ENCODE data around the gene EP400. TPM values are rescaled to one million over a fixed set of nuclear protein-coding genes. Genes with fewer than 3 reads are reported as not detected.

The EP400 gene
- total and polyA plus RNA-seq, 9 of the 15 experiments (the other 6 are each of a cell fraction or from before 2014, with no cell fraction given) = 4.5 to 58.0 (median 7.0) TPM

DNA sequence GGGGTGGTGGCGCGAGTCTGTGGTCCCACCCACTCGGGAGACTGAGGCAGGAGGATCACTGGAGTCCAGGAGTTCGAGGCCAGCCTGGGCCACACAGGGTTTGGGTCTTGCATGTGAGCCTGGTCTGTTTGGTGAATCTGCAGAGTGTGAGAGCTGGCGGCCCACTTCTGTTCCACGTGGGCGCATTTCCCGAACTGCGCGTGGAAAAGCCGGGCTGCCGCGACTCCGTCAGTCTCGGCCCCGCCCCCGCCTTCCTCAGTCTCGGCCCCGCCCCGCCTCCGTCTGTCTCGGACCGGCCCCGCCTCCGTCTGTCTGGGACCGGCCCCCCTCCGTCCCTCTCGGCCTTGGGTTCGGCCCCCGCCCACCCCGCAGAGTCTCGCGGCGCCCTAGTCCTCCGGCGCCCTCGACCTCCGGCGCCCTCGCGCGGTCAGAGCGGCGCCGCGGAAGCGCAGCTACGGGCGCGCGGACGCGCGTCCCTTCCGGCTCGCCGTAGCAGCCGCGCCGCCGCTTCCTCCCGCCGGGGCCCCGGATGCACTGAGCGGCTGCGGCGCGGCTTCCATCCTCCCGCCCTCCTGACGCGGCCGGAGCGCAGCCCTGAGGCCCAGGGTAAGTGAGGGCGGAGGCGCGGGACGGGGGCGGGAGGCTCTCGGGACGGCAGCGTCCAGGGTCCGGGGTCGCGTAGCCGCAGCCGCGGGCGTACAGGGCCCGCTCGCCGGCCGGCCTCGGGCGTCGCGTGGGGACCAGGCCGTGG lies at the start of gene EP400 (continued):
- TF ChIP-seq, protein P1, sequence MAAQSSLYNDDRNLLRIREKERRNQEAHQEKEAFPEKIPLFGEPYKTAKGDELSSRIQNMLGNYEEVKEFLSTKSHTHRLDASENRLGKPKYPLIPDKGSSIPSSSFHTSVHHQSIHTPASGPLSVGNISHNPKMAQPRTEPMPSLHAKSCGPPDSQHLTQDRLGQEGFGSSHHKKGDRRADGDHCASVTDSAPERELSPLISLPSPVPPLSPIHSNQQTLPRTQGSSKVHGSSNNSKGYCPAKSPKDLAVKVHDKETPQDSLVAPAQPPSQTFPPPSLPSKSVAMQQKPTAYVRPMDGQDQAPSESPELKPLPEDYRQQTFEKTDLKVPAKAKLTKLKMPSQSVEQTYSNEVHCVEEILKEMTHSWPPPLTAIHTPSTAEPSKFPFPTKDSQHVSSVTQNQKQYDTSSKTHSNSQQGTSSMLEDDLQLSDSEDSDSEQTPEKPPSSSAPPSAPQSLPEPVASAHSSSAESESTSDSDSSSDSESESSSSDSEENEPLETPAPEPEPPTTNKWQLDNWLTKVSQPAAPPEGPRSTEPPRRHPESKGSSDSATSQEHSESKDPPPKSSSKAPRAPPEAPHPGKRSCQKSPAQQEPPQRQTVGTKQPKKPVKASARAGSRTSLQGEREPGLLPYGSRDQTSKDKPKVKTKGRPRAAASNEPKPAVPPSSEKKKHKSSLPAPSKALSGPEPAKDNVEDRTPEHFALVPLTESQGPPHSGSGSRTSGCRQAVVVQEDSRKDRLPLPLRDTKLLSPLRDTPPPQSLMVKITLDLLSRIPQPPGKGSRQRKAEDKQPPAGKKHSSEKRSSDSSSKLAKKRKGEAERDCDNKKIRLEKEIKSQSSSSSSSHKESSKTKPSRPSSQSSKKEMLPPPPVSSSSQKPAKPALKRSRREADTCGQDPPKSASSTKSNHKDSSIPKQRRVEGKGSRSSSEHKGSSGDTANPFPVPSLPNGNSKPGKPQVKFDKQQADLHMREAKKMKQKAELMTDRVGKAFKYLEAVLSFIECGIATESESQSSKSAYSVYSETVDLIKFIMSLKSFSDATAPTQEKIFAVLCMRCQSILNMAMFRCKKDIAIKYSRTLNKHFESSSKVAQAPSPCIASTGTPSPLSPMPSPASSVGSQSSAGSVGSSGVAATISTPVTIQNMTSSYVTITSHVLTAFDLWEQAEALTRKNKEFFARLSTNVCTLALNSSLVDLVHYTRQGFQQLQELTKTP (IDR thresholded peaks at IDR 0.05; ENCODE audit: low read depth in 1 of 2, partially characterized antibody in 2 of 2) = no peak
- TF ChIP-seq MYBL2 (IDR thresholded peaks at IDR 0.05; ENCODE audit: low read depth) = no peak
- TF ChIP-seq MYBL2 (CRISPR knock-in tag; IDR thresholded peaks at IDR 0.05; ENCODE audit: borderline replicate concordance) = no peak
- no peak for TF ChIP-seq RERE (CRISPR knock-in tag; IDR thresholded peaks at IDR 0.05; ENCODE audit: borderline replicate concordance)
- TF ChIP-seq, protein P2, sequence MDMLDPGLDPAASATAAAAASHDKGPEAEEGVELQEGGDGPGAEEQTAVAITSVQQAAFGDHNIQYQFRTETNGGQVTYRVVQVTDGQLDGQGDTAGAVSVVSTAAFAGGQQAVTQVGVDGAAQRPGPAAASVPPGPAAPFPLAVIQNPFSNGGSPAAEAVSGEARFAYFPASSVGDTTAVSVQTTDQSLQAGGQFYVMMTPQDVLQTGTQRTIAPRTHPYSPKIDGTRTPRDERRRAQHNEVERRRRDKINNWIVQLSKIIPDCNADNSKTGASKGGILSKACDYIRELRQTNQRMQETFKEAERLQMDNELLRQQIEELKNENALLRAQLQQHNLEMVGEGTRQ (CRISPR knock-in tag; IDR thresholded peaks at IDR 0.05) = no peak
- TF ChIP-seq, protein P3, sequence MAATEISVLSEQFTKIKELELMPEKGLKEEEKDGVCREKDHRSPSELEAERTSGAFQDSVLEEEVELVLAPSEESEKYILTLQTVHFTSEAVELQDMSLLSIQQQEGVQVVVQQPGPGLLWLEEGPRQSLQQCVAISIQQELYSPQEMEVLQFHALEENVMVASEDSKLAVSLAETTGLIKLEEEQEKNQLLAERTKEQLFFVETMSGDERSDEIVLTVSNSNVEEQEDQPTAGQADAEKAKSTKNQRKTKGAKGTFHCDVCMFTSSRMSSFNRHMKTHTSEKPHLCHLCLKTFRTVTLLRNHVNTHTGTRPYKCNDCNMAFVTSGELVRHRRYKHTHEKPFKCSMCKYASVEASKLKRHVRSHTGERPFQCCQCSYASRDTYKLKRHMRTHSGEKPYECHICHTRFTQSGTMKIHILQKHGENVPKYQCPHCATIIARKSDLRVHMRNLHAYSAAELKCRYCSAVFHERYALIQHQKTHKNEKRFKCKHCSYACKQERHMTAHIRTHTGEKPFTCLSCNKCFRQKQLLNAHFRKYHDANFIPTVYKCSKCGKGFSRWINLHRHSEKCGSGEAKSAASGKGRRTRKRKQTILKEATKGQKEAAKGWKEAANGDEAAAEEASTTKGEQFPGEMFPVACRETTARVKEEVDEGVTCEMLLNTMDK (IDR thresholded peaks at IDR 0.05; ENCODE audit: borderline replicate concordance, insufficient read depth, low read depth, low read length, poor library complexity, severe bottlenecking) = peak; percentile 81
- TF ChIP-seq ZNF644 (tag; IDR thresholded peaks at IDR 0.05; ENCODE audit: low read depth) = no peak
- TF ChIP-seq SOX6 (IDR thresholded peaks at IDR 0.05) = 0 out of 2 replicates have a peak, but pooled peaks have one; percentile 33
- no peak for TF ChIP-seq FOXJ2 (tag; IDR thresholded peaks at IDR 0.05)
- peak in 1 of 2 experiments; percentile 6; a peak in 1 of 4 replicates for TF ChIP-seq KDM1A (IDR thresholded peaks at IDR 0.05)
- TF ChIP-seq BDP1 (IDR thresholded peaks at IDR 0.05; ENCODE audit: insufficient read depth, insufficient read length) = no peak
